ENCODE results near the gene FAM151B. TPM values are rescaled to one million over a fixed set of nuclear protein-coding genes. Genes with fewer than 3 reads are reported as not detected.

The FAM151B gene
- total RNA-seq, 1 experiment from 2014 or later: 0.72 TPM

GRCh38 chr5:80573062-80573461 is 85.2 kb downstream of the FAM151B start:
- Histone ChIP-seq H3K9ac (ENCODE audit: extremely low read depth, insufficient read length, low read length) (no peak overlapping the region), H3K9me3 (ENCODE audit: control insufficient read depth, low read depth, low read length) (no peaks in the 10 kb centered on the region), H4K20me1 (ENCODE audit: control insufficient read depth, insufficient read depth, insufficient read length) (no peaks in the 10 kb centered on the region), H4K5ac (ENCODE audit: insufficient read length, low read depth, low read length) (no peak overlapping the region), H2BK120ac (ENCODE audit: low read depth, low read length, poor library complexity, severe bottlenecking) (no peak overlapping the region), H4K8ac (replicated peaks; ENCODE audit: insufficient read length, low read depth, low read length) (no peak overlapping the region), H2AK5ac (ENCODE audit: insufficient read length, low read length) (no peak overlapping the region), H3K4me1 (ENCODE audit: insufficient read depth, low read length) (no peaks in the 10 kb centered on the region), H3K79me2 (ENCODE audit: insufficient read depth, low read length) (no peaks in the 10 kb centered on the region), H3K4ac (ENCODE audit: low read depth, low read length) (no peak overlapping the region), H3K23me2 (ENCODE audit: insufficient read length, low read depth, low read length, poor library complexity, severe bottlenecking) (peaks cover 11% of the 10 kb centered on the region), H3K79me1 (ENCODE audit: insufficient read depth, low read depth, low read length, poor library complexity, severe bottlenecking) (no peaks in the 10 kb centered on the region), H3K14ac (ENCODE audit: insufficient read depth, low read length) (no peak overlapping the region), H3K18ac (ENCODE audit: insufficient read length, low read depth, low read length) (no peak overlapping the region), H2BK15ac (ENCODE audit: low read depth, low read length) (no peak overlapping the region), H2BK5ac (ENCODE audit: insufficient read length, low read length) (no peak overlapping the region), H4K91ac (ENCODE audit: insufficient read length, low read depth, low read length) (no peak overlapping the region), H2BK12ac (ENCODE audit: insufficient read length, low read depth, low read length) (no peak overlapping the region), H3K27ac (ENCODE audit: insufficient read length, low read depth, low read length) (no peak overlapping the region), H3K56ac (ENCODE audit: insufficient read length, low read depth, low read length) (no peak overlapping the region), H2AFZ (ENCODE audit: low read length) (no peak overlapping the region), H3K27me3 (ENCODE audit: insufficient read depth, low read length) (peaks cover 9% of the 10 kb centered on the region; the same call in 1 of the 2 replicates), H2BK20ac (ENCODE audit: low read depth, low read length, poor library complexity, severe bottlenecking) (no peak overlapping the region), H3K23ac (ENCODE audit: insufficient read length, low read depth, low read length) (no peak overlapping the region), H3K4me2 (ENCODE audit: insufficient read depth, insufficient read length, low read length) (no peak overlapping the region), H3T11ph (ENCODE audit: low read length) (no peak overlapping the region)
- Mint-ChIP-seq H3K27ac (no peak overlapping the region), H3K4me3 (no peak overlapping the region), H3K36me3 (ENCODE audit: insufficient read depth in 1 of 3, low read depth in 3 of 3) (peaks cover 0 to 1% (median 0%) of the 10 kb centered on the region in 3 experiments; a peak in 1 of 7 replicates), H3K27me3 (ENCODE audit: low read depth) (peaks cover 75% of the 10 kb centered on the region), H3K4me1 (peaks cover 4 to 15% of the 10 kb centered on the region in 2 experiments; a peak in 2 of 4 replicates), H3K9me3 (peaks cover 0 to 2% of the 10 kb centered on the region in 2 experiments; a peak in 1 of 5 replicates)
- WGBS (ENCODE audit: extremely low coverage, insufficient read length, low lambda C conversion rate): no CpG with 5 or more reads among the region's 3 CpGs
- DNase-seq: no peak
- TF ChIP-seq CTCF (conservative IDR thresholded peaks at IDR 0.05): no peak
